HEK293T (cell line): ENCODE data around the gene RIPK1.

Source experiments
- FOXK2 ChIP-seq: fragments of 450-650 bp; IDR thresholded peaks from 2 replicates; pipeline ENCODE4 v1.6.1; 2016; ENCODE audit warnings: mild to moderate bottlenecking
- FOXM1 ChIP-seq: fragments of 450-650 bp; IDR thresholded peaks from 2 replicates; pipeline ENCODE4 v1.6.1; 2017; ENCODE audit warnings: mild to moderate bottlenecking, borderline replicate concordance
- L3MBTL2 ChIP-seq: fragments of 450-650 bp; conservative IDR thresholded peaks from 2 replicates; pipeline ENCODE4 v1.6.1; 2016; ENCODE audit warnings: mild to moderate bottlenecking
- PKNOX1 ChIP-seq: fragments of 450-650 bp; IDR thresholded peaks from 2 replicates; pipeline ENCODE4 v1.6.1; 2016

GRCh38 chr6:3151691-3152090 lies 83.4 kb downstream of the RIPK1 start:
- TF ChIP-seq FOXK2 (no peak), L3MBTL2 (no peak), PKNOX1 (no peak), FOXM1 (no peak)
